GM06990 (cell line): ENCODE results near the gene ARHGEF18.

Experiments used
- DNase-seq: peaks from one replicate; pipeline ENCODE4 v3.0.0-alpha.2; 2011; ENCODE audit not compliant: insufficient read length; ENCODE audit errors: extremely low read depth
- H3K27me3 ChIP-seq: replicated peaks from 2 replicates; pipeline ENCODE4 v1.6.0; 2011; ENCODE audit warnings: low read length; ENCODE audit not compliant: control insufficient read depth, insufficient read depth
- H3K36me3 ChIP-seq: 2 replicates; pipeline ENCODE4 v1.5.1; 2011; ENCODE audit warnings: low read length; ENCODE audit not compliant: control insufficient read depth, insufficient read depth
- H3K4me3 ChIP-seq: replicated peaks from 2 replicates; pipeline ENCODE4 v1.5.1; 2011; ENCODE audit warnings: low read depth, mild to moderate bottlenecking, control low read depth, low read length
- TF ChIP-seq, protein P1 (sequence below): IDR thresholded peaks from 2 replicates; pipeline ENCODE4 v1.5.1; 2011; ENCODE audit warnings: low read length, control low read depth, mild to moderate bottlenecking, inconsistent platforms; ENCODE audit not compliant: insufficient read depth, poor library complexity, severe bottlenecking

Gene ARHGEF18

DNA sequence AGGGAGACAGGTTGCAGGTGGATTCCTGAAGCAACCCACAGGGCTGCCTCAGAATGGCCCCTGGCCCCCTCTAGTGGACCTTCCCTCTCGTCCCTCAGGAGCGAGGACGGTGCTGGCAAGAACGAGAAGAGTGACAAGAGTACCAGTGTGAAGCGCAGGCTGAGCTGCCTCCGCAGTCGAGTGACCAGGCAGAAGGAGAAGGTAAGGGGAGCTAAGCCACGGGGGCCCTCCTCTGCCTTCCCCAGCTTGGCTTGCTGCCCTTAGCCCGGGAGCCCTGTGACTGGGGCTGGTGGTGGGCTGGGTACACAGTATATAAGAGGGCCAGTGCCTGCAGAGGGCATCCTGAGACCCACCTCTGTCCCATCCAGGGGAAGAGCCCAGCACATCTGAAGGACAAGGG is 34.0 kb downstream of the ARHGEF18 start:
- TF ChIP-seq, protein P1, sequence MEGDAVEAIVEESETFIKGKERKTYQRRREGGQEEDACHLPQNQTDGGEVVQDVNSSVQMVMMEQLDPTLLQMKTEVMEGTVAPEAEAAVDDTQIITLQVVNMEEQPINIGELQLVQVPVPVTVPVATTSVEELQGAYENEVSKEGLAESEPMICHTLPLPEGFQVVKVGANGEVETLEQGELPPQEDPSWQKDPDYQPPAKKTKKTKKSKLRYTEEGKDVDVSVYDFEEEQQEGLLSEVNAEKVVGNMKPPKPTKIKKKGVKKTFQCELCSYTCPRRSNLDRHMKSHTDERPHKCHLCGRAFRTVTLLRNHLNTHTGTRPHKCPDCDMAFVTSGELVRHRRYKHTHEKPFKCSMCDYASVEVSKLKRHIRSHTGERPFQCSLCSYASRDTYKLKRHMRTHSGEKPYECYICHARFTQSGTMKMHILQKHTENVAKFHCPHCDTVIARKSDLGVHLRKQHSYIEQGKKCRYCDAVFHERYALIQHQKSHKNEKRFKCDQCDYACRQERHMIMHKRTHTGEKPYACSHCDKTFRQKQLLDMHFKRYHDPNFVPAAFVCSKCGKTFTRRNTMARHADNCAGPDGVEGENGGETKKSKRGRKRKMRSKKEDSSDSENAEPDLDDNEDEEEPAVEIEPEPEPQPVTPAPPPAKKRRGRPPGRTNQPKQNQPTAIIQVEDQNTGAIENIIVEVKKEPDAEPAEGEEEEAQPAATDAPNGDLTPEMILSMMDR = peak; percentile 6
- no peaks in the 10 kb centered on the region for H3K27me3 ChIP-seq
- H3K36me3 ChIP-seq = peaks cover 2% of the 10 kb centered on the region; the same call in 1 of the 2 replicates
- DNase-seq = no peak
- H3K4me3 ChIP-seq = no peak overlapping the region

- peaks cover 2% of the 10 kb centered on the region; the same call in 1 of the 2 replicates for H3K36me3 ChIP-seq
- DNase-seq = no peak
- H3K27me3 ChIP-seq = no peaks in the 10 kb centered on the region
- no peak overlapping the region for H3K4me3 ChIP-seq
- TF ChIP-seq, protein P1 = no peak
These were observed 34.5 kb downstream of the ARHGEF18 start for GRCh38 chr19:7383284-7383683.

DNA sequence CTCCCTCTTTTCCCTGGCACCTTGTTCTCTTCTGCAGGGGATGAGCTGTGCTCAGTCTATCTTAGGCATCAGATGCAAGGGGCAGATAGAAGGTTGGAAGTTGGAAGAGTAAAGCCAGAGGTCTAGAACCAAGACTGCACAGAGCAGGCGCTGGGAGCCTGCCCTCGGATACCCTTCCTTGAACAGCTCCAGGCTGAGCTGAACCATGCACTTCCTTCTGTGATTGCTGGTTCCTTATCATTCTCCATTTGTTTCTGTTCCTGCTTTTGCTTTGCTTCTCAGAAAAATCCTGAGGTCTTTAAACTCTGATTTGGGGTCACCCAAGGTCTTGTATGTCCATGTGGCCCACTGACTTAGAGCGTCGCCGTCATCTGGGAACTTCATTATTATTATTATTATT is 36.3 kb downstream of the ARHGEF18 start:
- no peak overlapping the region for H3K4me3 ChIP-seq
- no peaks in the 10 kb centered on the region for H3K27me3 ChIP-seq
- TF ChIP-seq, protein P1 = no peak
- no peak for DNase-seq
- H3K36me3 ChIP-seq = peaks cover 2% of the 10 kb centered on the region; the same call in 1 of the 2 replicates

DNA sequence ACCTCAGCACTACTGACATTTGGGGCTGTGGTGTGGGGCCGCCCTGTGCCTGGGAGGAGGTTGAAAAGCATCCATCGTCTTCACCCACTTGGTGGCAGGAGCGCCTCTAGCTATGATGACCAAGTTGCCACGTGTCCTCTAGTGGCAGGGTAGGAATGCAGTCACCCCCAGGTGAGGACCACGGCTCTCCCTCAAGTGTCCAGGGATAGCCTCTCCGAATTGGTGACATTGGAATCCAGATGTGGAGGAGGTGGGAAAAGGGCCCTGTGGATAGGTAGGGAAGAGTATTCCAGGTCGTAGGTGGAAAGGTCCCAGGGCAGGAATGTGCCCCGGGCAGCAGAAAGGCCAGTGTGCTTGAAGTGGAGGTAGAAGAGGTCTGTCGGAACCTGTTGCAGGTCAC is 37.6 kb downstream of the ARHGEF18 start:
- DNase-seq = no peak
- TF ChIP-seq, protein P1 = peak; percentile 33
- no peak overlapping the region for H3K4me3 ChIP-seq
- H3K27me3 ChIP-seq = no peaks in the 10 kb centered on the region
- peaks cover 2% of the 10 kb centered on the region; the same call in 1 of the 2 replicates for H3K36me3 ChIP-seq

GRCh38 chr19:7386769-7387168 is 38.0 kb downstream of the ARHGEF18 start:
- Histone ChIP-seq H3K27me3 (no peaks in the 10 kb centered on the region), H3K4me3 (peak overlapping the region; percentile 42), H3K36me3 (peaks cover 2% of the 10 kb centered on the region; the same call in 1 of the 2 replicates)
- no peak for DNase-seq
- TF ChIP-seq, protein P1 = no peak

DNA sequence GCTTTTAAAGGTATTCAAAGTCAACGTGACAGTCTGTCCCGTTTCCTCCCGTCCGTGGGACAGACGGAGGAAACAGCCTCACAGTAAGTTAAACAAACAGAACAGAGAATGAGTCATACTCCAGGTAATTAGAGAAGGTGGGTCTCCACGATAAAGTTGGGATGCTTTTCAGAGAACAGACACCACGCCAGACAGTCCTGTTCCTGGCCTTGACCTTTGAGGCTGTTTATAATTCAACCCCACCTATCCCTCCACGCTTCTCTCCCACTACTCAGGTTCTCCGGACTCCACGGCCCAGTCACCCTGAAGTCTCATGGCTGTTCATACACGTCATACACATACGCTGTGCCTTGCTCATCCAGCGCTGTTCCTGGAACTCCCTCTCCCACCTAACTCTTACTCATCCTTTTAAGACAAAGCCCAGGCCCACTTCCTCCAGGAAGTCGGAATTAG is 42.5 kb downstream of the ARHGEF18 start:
- Histone ChIP-seq H3K4me3 (no peak overlapping the region), H3K27me3 (no peaks in the 10 kb centered on the region), H3K36me3 (no peaks in the 10 kb centered on the region)
- TF ChIP-seq, protein P1 = no peak
- no peak for DNase-seq
